Esophagus squamous epithelium (tissue), 4 donors: ENCODE data around the gene RAB8B.

ENCODE experiments used
- POLR2A ChIP-seq, 4 donors: fragments of 450-650 bp; IDR thresholded peaks; one replicate each; pipeline ENCODE4 v1.6.1; 2017; ENCODE audit warnings: antibody characterized with exemption in 4 of 4, mild to moderate bottlenecking in 4 of 4, moderate library complexity in 3 of 4
- TF ChIP-seq, protein P1 (sequence below), 6 experiments: fragments of 450-650 bp in 4 of 6; fragments of 200-600 bp in 2 of 6; sonication (generic) in 2 of 6; IDR thresholded peaks; one replicate each; pipeline ENCODE4 v1.5.1; 2016 to 2019; ENCODE audit warnings: antibody characterized with exemption in 6 of 6, mild to moderate bottlenecking in 4 of 6, moderate library complexity in 4 of 6

DNA sequence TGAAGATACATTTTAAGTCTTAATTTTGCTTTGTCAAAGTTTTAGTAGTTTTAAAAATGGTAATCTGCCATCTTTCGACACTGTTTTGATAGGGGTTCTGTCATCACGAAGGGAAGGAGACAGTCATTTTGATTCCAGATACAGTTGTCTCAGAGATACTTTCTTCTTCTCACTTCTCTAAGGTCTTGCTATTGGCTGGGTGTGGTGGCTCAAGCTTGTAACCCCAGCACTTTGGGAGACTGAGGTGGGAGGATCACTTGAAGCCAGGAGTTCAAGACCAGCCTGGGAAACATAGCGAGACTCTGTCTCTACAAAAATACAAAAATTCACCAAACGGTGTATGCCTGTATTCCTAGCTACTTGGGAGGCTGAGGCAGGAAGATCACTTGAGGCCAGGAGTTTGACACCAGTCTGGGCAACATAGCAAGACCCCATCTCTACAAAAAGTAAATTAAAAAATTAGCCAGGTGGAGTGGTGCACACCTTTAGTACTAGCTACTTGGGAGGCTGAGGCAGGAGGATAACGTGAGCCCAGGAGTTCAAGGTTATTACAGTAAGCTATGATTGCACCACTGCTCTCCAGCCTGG, 3.3 kb downstream of the RAB8B start:
- TF ChIP-seq, protein P1, sequence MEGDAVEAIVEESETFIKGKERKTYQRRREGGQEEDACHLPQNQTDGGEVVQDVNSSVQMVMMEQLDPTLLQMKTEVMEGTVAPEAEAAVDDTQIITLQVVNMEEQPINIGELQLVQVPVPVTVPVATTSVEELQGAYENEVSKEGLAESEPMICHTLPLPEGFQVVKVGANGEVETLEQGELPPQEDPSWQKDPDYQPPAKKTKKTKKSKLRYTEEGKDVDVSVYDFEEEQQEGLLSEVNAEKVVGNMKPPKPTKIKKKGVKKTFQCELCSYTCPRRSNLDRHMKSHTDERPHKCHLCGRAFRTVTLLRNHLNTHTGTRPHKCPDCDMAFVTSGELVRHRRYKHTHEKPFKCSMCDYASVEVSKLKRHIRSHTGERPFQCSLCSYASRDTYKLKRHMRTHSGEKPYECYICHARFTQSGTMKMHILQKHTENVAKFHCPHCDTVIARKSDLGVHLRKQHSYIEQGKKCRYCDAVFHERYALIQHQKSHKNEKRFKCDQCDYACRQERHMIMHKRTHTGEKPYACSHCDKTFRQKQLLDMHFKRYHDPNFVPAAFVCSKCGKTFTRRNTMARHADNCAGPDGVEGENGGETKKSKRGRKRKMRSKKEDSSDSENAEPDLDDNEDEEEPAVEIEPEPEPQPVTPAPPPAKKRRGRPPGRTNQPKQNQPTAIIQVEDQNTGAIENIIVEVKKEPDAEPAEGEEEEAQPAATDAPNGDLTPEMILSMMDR (IDR thresholded peaks at IDR 0.05) = no peak
- TF ChIP-seq POLR2A (IDR thresholded peaks at IDR 0.05) = no peak
